ENCODE measurements around the gene BARX2.
"Not testable (repeated sequence)": the region's sequence is repeated elsewhere in the genome, so short reads cannot be mapped to it uniquely, and the experiment has no call there.

Gene BARX2, protein sequence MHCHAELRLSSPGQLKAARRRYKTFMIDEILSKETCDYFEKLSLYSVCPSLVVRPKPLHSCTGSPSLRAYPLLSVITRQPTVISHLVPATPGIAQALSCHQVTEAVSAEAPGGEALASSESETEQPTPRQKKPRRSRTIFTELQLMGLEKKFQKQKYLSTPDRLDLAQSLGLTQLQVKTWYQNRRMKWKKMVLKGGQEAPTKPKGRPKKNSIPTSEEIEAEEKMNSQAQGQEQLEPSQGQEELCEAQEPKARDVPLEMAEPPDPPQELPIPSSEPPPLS

DNA sequence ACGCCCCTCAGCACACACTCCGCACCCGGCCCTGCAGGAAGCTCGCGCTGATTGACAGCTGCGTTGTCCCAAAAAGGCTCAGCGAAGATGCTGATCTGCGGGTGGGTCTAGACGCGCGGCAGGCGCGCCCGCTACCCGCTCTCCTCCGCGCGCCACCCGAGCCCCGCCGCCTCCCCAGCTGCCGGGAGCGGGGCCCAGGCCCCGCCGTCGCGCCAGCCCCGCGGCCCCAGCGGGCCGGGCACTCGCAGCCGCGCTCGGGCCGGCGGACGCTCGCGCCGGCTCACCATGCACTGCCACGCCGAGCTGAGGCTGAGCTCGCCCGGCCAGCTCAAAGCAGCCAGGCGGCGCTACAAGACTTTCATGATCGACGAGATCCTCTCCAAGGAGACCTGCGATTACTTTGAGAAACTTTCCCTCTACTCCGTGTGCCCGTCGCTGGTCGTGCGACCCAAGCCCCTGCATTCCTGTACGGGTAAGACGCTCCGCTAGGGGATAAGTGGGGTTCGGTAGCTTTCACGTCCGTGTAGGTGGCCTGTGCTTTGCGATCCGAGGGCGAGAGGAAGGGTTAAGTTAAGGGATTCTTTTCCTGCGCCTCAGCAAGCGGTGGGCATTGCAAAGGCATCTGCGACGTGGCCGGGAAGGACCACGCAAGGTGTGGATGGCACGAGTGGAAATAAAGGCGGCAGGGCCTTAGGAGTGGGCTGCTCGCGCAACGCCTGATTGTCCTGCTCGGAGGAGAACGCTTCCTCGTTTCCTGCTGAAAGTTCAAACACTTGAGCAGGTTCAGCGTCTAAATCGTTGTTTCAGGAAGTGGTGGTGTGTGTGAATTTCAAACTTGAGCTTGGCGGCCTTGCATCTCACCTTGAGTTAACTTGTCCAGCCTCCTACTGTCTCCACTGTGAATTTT is at the start of gene BARX2:
TSS of gene BARX2 (plus strand) at position 98 of the 907 bp plus-strand sequence. CDS start at position 286, 188 bp downstream.
- no peak for DNase-seq

DNA sequence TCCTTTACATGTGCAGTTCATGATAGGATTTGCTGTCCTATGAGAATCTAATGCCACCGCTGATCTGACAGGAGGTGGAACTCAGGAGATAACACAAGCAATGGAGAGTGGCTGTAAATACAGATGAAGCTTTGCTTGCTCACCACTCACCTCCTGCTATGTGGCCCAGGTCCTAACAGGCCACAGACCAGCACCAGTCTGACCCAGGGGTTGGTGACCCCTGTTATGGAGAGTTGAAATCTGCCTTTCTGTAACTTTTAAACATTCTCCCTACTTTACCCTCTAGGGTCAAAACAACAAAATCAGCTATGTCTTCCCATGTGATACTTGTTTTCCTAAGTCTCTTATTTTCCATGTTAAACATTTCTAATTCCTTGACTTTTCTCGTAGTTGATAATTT is 48.7 kb upstream of the BARX2 start:
- no peak for DNase-seq

DNA sequence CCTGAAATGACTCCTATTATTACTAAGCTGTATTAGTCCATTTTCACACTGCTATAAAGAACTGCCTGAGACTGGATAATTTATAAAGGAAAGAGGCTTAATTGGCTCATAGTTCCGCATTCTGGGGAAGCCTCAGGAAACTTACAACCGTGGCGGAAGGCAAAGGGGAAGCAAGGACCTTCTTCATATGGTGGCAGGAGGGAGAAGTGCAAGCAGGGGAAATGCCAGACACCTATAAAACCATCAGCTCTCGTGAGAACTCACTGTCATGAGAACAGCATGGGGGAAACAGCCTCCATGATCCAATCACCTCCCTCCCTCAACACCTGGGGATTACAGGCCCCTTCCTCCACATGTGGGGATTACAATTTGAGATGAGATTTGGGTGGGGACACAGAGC is 47.9 kb upstream of the BARX2 start:
- DNase-seq, result not testable (repeated sequence)

DNA sequence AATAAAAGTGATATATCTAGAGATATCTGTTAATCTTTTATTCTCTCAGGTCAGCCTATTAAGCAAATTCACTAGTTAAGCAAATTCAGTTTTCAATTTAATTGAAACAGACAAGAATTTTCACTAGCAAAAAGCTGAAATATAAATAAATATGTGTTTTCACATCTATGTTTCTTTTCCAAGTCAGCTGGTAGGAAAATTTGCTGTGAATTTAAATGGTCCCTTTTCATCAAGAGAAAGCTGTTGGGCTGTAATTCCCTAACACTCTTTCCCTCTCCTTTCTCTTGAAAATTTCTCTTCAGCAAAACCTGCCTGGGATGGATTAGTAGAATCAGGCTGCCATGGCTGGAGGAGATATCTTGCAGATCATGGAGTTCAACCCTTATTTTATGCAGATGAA is 46.9 kb upstream of the BARX2 start:
- DNase-seq, result no peak

DNA sequence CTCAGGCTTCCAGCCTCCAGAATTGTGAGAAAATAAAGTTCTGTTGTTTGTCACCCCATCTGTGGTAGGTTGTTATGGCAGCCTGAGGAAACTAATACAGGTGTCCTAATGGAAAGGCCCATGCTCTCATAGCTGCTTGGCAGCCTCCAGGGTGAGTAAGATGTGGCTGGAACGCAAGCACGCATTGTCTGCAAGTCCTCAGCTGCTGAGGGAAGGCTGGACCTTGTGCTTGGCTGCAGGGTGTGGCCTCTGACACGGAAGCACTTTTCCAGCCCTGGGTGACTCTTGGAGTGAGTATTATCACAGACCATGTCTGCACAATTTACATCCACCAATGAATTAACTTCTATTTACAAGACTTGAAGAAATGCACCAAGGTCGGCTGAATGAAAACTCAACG is 44.4 kb upstream of the BARX2 start:
- DNase-seq, result no peak

DNA sequence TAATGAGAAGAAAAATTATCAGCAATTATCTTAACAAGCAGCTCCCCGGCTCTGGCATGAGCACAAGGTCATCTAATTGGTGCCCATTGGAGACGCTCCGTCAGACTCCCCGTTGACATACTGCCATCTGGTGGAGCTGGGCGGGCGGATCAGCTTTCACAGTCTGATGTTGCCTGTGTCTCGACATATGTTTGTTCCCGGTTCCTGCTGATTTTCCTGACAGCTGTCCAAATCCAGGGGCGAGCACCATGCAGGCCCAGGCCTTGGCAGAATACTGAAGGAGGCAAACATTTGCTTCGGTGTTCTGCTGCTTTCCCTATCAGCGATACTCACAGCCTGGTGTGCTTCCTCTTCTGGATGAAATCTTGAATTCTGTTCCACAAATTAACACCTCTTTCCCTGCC is 43.8 kb upstream of the BARX2 start:
- peak; percentile 59 for DNase-seq

DNA sequence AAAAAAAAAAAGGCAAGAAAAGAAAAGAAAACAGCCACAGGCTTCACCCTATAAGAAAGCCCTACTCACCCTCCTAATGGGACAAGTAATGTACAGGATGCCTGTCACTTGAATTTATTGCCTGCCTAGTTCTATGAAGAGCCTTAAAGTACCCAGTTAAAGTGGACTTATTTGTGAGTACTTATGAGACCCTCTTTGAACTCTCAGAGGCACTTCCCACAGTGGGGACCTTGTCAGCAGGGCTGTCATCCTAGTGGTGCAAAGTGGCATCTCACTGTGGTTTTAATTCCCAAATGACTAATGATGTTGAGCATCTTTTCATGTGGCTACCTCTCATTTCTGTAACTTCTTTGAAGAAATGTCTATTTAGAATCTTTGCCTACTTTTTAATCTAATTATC is 41.8 kb upstream of the BARX2 start:
- no peak for DNase-seq

DNA sequence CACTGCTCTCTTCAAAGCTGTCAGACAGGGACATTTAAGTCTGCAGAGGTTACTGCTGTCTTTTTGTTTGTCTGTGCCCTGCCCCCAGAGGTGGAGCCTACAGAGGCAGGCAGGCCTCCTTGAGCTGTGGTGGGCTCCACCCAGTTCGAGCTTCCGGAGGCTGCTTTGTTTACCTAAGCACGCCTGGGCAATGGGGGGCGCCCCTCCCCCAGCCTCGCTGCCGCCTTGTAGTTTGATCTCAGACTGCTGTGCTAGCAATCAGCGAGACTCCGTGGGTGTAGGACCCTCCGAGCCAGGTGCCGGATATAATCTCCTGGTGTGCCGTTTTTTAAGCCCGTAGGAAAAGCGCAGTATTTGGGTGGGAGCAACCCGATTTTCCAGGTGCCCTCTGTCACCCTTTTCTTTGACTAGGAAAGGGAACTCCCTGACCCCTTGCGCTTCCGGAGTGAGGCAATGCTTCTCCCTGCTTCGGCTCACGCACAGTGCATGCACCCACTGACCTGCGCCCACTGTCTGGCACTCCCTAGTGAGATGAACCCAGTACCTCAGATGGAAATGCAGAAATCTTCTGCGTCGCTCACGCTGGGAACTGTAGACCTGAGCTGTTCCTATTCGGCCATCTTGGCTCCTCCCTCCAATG is 31.2 kb upstream of the BARX2 start:
- DNase-seq, result peak; percentile 34

DNA sequence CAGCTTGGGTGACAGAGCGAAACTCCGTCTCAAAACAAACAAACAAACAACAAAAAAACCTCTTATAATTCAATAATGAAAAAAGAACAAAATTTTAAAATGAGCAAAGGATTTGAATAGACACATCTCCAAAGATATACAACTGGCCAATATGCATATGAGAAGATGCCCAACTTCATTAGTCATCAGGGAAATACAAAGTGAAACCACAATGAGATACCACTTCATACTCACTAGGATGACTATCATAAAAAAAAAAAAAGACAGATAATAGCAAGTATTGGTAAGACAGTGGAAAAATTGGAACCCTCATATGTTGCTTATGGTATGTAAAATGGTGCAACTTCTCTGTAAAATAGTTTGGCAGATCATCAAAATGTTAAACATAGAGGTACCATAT is 28.7 kb upstream of the BARX2 start:
- no peak for DNase-seq

DNA sequence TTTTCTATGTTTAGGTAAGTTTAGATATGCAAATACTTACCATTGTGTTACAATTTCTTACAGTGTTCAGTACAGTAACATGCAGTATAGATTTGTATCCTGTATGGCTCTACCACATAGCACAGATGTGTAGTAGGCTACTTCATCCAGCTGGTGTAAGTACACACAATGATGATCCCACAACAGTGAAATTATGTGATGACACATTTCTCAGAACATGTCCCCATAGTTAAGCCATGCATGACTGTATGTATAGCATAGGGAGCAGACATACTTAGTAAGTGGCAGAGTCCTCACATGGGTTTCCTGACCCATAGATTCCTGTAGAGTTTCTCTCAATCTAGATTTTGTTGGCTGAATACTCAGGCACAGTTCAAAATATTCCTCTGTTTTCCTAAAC is 26.8 kb upstream of the BARX2 start:
- no peak for DNase-seq

DNA sequence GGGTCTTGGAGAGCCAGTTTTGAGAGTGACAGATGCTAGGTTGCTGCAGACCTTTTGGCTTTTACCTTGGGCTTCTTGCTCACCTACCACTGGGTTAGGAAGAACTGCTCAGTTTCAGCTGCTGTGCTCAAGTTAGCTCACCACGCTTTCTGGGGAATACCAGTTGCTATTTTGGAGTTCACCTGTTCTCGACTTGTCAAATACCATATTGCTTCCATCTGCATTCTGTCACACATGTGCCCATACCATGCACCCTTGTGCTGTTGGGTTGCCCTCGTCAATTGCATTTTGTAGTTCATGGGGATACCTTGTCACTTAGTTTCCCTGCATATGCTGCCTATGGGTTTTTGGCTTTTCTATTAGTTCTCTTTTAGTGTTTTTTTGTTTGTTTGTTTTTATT is 23.0 kb upstream of the BARX2 start:
- DNase-seq, result no peak

DNA sequence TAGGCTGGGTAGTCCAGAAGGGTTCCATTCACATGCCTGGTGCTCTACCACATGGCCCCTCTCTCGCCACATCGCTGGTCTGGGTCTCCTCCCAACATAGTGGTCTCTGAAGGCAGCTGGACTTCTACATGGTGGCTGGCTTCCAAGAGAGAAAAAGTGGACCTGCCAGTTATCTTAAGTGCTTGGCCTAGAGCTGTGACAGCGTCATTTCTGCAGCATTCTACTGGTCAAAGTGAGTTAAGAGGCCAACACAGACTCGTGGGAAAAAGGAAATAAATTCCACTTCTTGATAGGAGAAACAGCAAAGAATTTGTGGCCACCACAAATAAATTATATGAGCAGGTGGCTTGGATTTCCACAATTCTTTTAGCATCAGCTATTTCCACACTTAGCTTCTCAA is 21.0 kb upstream of the BARX2 start:
- no peak for DNase-seq

DNA sequence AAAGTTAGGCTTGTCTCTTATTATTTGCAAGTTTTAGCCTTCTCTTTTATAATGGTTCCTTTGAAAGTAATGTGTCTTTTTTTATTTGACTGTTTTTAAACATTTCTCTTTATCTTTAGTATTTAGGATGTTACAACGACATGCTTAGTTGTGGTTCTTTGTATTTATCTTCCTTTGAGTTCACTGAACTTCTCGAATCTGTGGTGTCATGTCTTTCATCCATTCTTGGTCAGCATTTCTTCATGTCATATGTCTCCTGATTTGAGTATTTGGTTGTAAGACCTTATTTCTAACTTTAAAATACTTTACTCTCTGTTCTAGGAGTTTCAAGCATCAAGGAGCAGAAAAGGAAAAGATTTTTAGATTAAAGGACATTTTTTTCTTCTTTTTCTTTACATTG is 15.9 kb upstream of the BARX2 start:
- DNase-seq, result no peak

DNA sequence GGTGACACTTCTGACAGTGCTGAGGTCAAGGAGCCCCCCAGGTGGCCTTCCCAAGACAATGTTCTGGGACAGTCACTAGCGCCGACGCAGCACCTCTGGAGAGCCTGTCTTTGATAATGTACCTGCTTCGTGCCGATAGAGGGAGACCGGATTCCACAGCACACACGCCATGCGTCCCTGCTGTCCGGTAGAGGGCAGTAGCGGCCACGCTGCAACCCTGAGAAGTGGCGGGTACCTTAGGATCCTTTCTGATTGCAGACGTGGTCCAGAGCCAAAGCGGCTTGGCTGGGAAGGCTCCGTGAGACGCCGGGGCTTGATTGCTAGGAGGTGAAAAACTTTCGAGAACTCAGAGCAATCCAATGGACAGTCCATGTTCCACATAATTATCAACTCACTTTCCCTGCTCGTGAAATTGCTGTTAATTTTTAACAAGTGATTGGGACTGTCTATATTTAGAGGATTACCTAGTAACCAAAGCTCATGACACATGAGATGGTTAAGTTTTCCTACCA is 11.4 kb upstream of the BARX2 start:
- DNase-seq, result peak; percentile 72

DNA sequence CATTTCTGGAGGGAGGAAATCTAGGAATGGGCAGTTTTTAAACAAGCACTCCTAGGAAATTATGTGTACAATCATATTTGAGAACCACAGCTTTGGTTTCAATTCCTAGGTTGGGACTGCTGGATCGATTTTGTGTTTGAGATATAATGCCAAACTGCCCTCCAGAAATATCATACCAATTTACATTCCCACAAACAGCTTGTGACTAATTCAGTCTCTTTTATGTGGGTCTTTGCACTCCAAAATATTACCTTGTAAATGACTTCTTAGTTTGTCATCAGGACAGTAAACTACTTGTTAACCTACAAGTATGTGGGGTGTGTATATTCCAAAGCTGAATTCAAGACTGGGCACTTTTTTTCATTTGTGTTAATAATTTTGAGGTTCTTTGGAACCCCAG is 9.8 kb upstream of the BARX2 start:
- no peak for DNase-seq

DNA sequence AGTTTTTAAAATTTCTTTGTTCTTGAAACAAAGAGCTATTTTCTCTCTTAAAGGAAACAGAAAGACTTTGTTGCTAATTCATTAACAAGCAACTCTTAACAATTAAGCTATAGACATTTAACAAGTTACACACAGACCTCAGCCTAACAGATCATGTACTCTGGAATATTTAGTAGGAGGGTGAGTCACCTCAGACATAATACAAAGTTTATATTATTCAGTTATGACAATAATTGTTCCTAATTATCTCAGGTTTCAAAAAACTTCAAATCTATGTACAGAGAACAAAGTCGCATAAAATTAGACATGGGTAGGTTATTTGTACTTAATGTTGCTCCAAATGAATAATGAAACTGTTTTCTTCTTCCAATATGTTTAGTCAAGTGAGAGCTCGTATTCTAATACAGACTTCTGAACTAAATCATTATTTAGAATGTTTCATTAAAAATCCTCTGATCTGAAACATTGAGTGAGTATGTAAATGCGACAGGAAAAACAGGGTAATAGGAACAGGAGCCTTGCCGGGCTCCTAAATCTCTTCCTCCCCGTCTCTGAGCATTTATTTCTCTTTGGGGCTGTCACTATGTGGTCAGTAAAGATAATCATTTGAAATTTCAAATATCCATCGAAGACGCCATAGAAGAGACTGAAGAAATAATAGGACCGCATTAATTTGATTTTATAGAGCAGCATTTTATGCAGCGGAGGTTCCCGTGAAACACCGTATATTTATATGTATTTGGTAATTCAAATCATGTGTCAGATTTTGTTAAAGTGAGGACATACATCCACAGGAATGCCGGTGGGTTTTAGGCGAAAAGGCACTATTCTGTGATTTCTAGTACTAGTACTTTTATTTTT is 8.7 kb upstream of the BARX2 start:
- no peak for DNase-seq

DNA sequence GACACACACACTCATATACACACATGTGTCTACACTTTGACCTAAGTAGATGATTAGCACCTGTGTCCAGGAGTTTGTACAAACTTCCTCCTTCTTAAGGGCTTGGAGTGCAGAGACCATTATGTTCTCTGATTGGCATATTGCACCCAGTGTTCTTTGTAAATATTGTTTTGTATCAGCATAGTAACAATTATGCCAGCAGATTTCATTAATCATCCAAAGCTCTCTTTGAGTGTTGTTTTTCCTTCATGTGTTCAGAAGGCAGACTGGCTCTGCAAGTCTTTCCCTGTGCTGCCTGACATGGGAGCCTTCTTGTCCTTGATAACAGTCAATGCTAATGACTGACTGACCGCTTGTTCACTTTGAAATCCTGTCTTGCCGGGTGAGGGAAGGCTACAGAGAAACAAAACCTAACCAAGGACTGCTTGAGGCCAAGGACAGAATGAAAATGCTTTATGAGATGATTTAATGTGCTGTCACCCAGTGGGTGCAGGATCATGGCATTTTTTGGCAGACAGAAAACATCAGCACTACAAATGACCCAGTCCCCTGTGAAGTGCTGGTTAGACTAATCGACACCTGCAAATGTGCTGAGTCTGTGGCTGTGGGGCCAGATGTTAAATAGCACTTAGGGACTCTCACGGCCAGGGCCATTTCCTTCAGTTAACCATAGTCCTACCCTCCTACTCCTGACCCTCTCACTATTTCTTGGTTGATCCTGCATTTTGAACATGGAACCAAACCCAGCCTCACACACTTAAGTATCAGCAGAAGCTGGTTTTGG is 6.6 kb upstream of the BARX2 start:
- DNase-seq, result no peak

DNA sequence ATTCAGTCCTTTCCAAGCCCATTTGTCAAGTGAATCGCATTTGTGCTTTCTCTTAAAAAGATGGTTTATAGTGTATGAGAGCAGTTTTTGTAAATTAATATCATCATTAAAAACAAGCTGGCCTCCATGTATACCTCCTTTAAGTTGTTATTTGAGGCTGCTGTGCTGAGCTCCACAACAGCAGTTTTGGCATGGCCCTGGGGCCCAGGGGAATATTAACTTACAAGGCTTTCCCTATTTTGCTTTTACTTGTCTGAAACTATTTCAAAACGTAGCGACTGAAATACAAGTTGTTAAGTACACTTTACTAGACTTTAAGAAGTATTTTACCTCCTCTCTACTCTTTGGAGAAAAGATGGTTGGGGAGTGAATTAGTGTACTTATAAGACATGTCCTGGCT is 4.9 kb upstream of the BARX2 start:
- DNase-seq, result no peak

DNA sequence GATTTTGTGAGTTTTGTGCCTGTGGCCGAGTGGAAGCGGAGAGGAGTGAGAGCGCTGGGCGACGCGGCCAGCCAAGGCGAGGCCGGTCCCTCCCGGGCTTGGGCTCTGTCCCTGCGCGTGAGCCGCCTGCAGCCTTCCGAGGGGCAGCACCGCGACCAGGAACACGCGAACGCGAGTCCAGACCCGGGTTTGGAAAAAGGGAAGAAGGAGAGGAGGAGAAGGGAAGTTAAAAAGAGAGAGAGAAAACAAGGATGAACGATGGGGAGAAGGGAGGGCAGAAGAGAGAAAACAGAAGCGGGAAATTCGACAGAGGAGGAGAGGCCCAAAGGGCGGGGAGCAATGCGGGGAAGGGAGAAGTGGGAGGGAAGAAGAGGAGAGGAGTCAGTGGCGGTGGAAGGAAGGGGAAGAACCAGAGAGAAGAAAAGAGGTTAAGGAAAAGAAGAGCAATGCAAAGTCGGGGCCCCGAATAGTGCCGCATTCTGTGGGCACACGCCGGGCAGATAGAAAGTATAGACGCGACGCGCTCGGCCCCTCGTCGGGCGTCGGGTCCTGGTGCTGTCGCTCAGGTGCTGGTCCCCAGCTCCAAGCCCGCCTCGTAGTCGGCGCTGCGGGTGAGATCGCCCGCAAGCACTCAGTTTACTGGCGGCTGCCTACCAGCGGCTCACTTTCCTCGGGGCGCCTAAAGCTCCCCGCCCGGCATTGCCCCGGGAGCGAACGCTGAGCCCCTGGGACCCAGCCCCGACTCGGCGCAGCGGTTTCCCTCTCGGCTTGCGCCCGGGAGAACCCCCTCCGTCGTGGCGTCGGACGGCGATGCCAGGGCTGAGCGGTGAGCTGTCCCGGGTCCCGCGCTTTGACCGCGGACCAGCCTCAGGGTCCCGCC is 2.8 kb upstream of the BARX2 start:
- no peak for DNase-seq

DNA sequence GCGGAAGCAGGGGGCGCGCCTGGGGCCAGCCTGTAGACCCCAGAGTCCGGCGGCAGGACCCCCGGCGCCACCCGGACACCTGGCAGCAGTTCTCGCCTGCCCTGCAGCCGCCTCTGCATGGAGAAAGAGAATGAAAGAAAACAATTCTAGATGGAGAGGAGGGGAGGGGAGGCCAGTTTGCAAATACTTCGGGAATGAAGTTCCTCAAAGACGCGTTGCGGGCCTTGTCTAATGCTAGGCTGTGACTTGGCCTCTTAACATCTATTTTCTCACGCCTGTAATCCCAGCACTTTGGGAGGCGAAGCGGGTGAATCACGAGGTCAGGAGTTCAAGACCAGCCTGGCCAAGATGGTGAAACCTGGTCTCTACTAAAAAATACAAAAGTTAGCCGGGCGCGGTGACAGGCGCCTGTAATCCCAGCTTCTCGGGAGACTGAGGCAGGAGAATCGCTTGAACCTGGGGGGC is 2.1 kb upstream of the BARX2 start:
- no peak for DNase-seq

Data from CD4-positive, alpha-beta T cell treated with Interleukin-17A for 1 hour (primary cell).